ENCODE results near the gene PHF21A.
A peak's percentile ranks its signal among the peaks of the same experiment; 100 is the strongest.

PHF21A gene

DNA sequence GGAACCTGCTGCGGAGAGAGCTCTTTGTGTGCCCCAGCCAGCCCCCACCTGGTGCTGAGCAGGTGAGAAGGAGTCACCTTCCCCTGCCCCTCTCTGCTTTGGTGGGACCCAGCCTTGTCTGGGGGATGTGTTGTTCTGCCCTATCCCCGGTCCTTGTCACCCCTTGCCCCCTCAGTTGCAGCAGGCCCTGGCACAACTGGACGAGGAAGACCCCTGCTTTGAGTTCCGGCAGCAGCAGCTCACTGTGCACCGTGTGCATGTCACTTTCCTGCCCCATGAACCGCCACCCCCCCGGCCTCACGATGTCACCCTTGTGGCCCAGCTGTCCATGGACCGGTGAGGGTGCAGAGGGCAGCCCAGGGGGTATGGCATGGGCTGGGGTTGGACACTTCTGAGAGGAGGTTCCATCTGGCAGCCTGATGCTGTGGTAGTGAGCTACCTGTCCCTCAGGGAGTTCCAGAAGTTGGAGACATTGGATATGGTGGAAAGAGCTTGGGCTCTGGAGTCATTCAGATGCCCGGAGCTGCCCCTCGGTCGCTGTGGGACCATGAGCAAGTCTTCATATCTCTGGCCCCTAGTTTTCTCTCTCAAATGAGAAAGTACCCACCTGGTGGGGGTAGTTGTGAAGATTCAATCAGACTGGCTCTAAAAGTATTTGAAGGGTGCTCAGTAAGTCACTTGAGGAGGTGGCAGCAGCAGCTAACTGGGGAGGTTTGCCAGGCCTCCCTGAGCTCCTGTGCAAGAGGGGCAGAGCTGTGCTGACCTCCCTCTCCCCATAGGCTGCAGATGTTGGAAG, 194.5 kb downstream of the PHF21A start:
- Histone ChIP-seq H3K79me2 (ENCODE audit: insufficient read depth, low read length) (no peaks in the 10 kb centered on the region), H3K9ac (ENCODE audit: low read depth, low read length, poor library complexity, severe bottlenecking) (no peak overlapping the region), H4K20me1 (ENCODE audit: insufficient read depth, low read length, poor library complexity, severe bottlenecking) (no peaks in the 10 kb centered on the region), H2AFZ (ENCODE audit: low read length) (no peak overlapping the region), H3K4me1 (ENCODE audit: insufficient read depth, low read length, poor library complexity, severe bottlenecking) (peaks cover 10% of the 10 kb centered on the region), H3K27me3 (ENCODE audit: insufficient read depth, low read length, poor library complexity, severe bottlenecking) (no peaks in the 10 kb centered on the region), H3K9me3 (ENCODE audit: insufficient read depth, low read depth, low read length) (no peaks in the 10 kb centered on the region), H3K36me3 (ENCODE audit: insufficient read depth, low read length) (peaks cover under 1% of the 10 kb centered on the region; the same call in 1 of the 2 replicates), H3K9me2 (replicated peaks; ENCODE audit: low read depth, low read length) (no peaks in the 10 kb centered on the region), H3K4me2 (ENCODE audit: low read depth, low read length, poor library complexity, severe bottlenecking) (peak overlapping the region; percentile 41), H3F3A (ENCODE audit: low read depth) (no peaks in the 10 kb centered on the region), H3K4me3 (ENCODE audit: low read length, poor library complexity, severe bottlenecking) (no peak overlapping the region)
- no peak for TF ChIP-seq EZH2phosphoT487 (IDR thresholded peaks at IDR 0.05; ENCODE audit: borderline replicate concordance)
- TF ChIP-seq, protein P1, sequence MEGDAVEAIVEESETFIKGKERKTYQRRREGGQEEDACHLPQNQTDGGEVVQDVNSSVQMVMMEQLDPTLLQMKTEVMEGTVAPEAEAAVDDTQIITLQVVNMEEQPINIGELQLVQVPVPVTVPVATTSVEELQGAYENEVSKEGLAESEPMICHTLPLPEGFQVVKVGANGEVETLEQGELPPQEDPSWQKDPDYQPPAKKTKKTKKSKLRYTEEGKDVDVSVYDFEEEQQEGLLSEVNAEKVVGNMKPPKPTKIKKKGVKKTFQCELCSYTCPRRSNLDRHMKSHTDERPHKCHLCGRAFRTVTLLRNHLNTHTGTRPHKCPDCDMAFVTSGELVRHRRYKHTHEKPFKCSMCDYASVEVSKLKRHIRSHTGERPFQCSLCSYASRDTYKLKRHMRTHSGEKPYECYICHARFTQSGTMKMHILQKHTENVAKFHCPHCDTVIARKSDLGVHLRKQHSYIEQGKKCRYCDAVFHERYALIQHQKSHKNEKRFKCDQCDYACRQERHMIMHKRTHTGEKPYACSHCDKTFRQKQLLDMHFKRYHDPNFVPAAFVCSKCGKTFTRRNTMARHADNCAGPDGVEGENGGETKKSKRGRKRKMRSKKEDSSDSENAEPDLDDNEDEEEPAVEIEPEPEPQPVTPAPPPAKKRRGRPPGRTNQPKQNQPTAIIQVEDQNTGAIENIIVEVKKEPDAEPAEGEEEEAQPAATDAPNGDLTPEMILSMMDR (conservative IDR thresholded peaks at IDR 0.05; ENCODE audit: low read length), result no peak

DNA sequence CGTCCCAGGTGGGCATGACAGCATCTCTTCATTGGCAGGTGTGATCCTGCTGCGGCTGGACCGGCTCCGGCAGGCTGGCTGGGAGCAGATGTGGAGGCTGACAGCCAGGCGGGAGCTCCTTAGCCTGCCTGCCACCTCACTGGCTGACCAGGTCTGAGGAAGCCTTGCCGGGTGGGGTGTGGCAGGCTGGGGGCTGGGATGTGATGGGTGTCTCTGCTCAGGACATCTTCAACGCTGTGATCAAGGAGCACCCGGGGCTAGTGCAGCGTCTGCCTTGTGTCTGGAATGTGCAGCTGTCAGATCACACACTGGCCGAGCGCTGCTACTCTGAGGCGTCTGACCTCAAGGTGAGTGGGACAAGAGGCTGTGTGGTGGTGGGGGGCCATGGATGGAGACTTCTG, 195.3 kb downstream of the PHF21A start:
- Histone ChIP-seq H3K9me2 (replicated peaks; ENCODE audit: low read depth, low read length) (no peaks in the 10 kb centered on the region), H3K4me1 (ENCODE audit: insufficient read depth, low read length, poor library complexity, severe bottlenecking) (peaks cover 10% of the 10 kb centered on the region), H3K9me3 (ENCODE audit: insufficient read depth, low read depth, low read length) (no peaks in the 10 kb centered on the region), H3K4me3 (ENCODE audit: low read length, poor library complexity, severe bottlenecking) (no peak overlapping the region), H3K36me3 (ENCODE audit: insufficient read depth, low read length) (no peaks in the 10 kb centered on the region), H3K27me3 (ENCODE audit: insufficient read depth, low read length, poor library complexity, severe bottlenecking) (no peaks in the 10 kb centered on the region), H2AFZ (ENCODE audit: low read length) (no peak overlapping the region), H3F3A (ENCODE audit: low read depth) (no peaks in the 10 kb centered on the region), H4K20me1 (ENCODE audit: insufficient read depth, low read length, poor library complexity, severe bottlenecking) (no peaks in the 10 kb centered on the region), H3K4me2 (ENCODE audit: low read depth, low read length, poor library complexity, severe bottlenecking) (no peak overlapping the region), H3K9ac (ENCODE audit: low read depth, low read length, poor library complexity, severe bottlenecking) (no peak overlapping the region), H3K79me2 (ENCODE audit: insufficient read depth, low read length) (no peaks in the 10 kb centered on the region)
- no peak for TF ChIP-seq EZH2phosphoT487 (IDR thresholded peaks at IDR 0.05; ENCODE audit: borderline replicate concordance)
- TF ChIP-seq, protein P1 (conservative IDR thresholded peaks at IDR 0.05; ENCODE audit: low read length), result no peak

DNA sequence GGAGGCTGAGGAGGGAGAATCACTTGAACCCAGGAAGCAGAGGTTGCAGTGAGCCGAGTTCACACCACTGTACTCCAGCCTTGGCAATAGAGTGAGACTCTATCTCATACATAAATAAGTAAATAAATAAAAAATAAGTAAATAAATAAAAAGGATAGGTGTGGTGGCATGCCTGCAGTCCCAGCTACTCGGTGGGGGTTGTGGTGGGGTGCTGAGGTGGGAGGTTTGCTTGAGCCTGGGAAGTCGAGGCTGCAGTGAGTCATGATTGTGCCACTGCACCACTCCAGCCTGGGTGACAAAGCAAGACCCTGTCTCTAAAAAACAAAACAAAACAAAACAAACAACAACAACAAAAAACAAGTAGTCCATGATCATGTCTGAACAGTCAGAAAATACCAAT, 195.7 kb downstream of the PHF21A start:
- TF ChIP-seq, protein P1 (conservative IDR thresholded peaks at IDR 0.05; ENCODE audit: low read length), result no peak
- TF ChIP-seq EZH2phosphoT487 (IDR thresholded peaks at IDR 0.05; ENCODE audit: borderline replicate concordance), result no peak
- Histone ChIP-seq H3K4me2 (ENCODE audit: low read depth, low read length, poor library complexity, severe bottlenecking) (no peak overlapping the region), H4K20me1 (ENCODE audit: insufficient read depth, low read length, poor library complexity, severe bottlenecking) (no peaks in the 10 kb centered on the region), H3K4me1 (ENCODE audit: insufficient read depth, low read length, poor library complexity, severe bottlenecking) (peaks cover 10% of the 10 kb centered on the region), H3K79me2 (ENCODE audit: insufficient read depth, low read length) (no peaks in the 10 kb centered on the region), H3K36me3 (ENCODE audit: insufficient read depth, low read length) (no peaks in the 10 kb centered on the region), H3F3A (ENCODE audit: low read depth) (no peaks in the 10 kb centered on the region), H3K9me3 (ENCODE audit: insufficient read depth, low read depth, low read length) (no peaks in the 10 kb centered on the region), H3K4me3 (ENCODE audit: low read length, poor library complexity, severe bottlenecking) (no peak overlapping the region), H3K9ac (ENCODE audit: low read depth, low read length, poor library complexity, severe bottlenecking) (no peak overlapping the region), H3K9me2 (replicated peaks; ENCODE audit: low read depth, low read length) (no peaks in the 10 kb centered on the region), H2AFZ (ENCODE audit: low read length) (no peak overlapping the region), H3K27me3 (ENCODE audit: insufficient read depth, low read length, poor library complexity, severe bottlenecking) (no peaks in the 10 kb centered on the region)
